ENCODE data around the gene IQCK.

DNA sequence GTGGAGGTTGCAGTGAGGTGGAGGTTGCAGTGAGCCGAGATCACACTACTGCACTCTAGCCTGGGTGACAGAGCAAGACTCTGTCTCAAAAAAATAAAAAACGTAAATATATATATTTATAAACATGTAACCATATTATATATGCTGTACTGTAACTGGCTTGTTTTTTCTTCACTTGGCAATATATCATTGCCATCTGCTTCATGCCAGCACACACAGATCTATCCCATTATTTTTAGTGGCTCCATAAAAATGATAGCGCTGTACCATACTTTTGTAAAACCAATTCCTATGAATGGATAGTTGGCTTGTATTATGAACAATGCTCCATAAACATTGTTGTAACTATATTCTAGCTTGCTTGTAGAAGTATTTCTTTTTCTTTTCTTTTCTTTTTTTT is 117.1 kb downstream of the IQCK start:
- no peak for TF ChIP-seq POLR2A (IDR thresholded peaks at IDR 0.05)
- TF ChIP-seq CTCF (IDR thresholded peaks at IDR 0.05), result no peak
- no peak for TF ChIP-seq POLR2AphosphoS5 (IDR thresholded peaks at IDR 0.05; ENCODE audit: insufficient read depth in 1 of 2, low read depth in 1 of 2)

Data from vagina (tissue), 2 donors.